Liver (tissue), 9 donors: ENCODE measurements around the gene NOL9. TPM values are rescaled to one million over a fixed set of nuclear protein-coding genes. Genes with fewer than 3 reads are reported as not detected.

Experiments used
- DNase-seq: peaks from one replicate; pipeline ENCODE4 v3.0.0-alpha.2; 2017; ENCODE audit warnings: low spot score
- H3K27ac ChIP-seq, 2 donors: one replicate each; pipeline ENCODE4 v1.7.0; 2013; ENCODE audit warnings: inconsistent platforms in 2 of 2, low read length in 2 of 2, control low read depth in 1 of 2, low read depth in 1 of 2, mild to moderate bottlenecking in 1 of 2
- H3K27me3 ChIP-seq, 4 donors: one replicate each; pipeline versions ENCODE4 v1.6.1 to v1.7.0; 2013; ENCODE audit warnings: low read length in 3 of 4, inconsistent platforms in 1 of 4, mild to moderate bottlenecking in 1 of 4, moderate library complexity in 1 of 4; ENCODE audit not compliant: control insufficient read depth in 4 of 4, insufficient read depth in 4 of 4
- H3K36me3 ChIP-seq, 4 donors: one replicate each; pipeline versions ENCODE4 v1.6.1 to v1.7.0; 2013; ENCODE audit warnings: low read length in 3 of 4, mild to moderate bottlenecking in 3 of 4, low read depth in 1 of 4, moderate library complexity in 1 of 4; ENCODE audit not compliant: control insufficient read depth in 4 of 4, insufficient read depth in 3 of 4
- H3K4me1 ChIP-seq, 4 donors: one replicate each; pipeline versions ENCODE4 v1.6.1 to v1.7.0; 2013; ENCODE audit warnings: low read length in 3 of 4, mild to moderate bottlenecking in 3 of 4, moderate library complexity in 1 of 4; ENCODE audit not compliant: control insufficient read depth in 4 of 4, insufficient read depth in 4 of 4
- H3K4me3 ChIP-seq, 3 donors: one replicate each; pipeline versions ENCODE4 v1.6.1 to v1.7.0; 2013; ENCODE audit warnings: low read length in 3 of 3, control low read depth in 1 of 3, low read depth in 1 of 3, mild to moderate bottlenecking in 1 of 3
- H3K9ac ChIP-seq, 2 donors: one replicate each; pipeline ENCODE4 v1.7.0; 2013; ENCODE audit warnings: low read length in 2 of 2, mild to moderate bottlenecking in 2 of 2, moderate library complexity in 2 of 2, control low read depth in 1 of 2, low read depth in 1 of 2
- H3K9me3 ChIP-seq, 4 donors: one replicate each; pipeline versions ENCODE4 v1.6.1 to v1.7.0; 2013; ENCODE audit warnings: low read length in 3 of 4; ENCODE audit not compliant: control insufficient read depth in 4 of 4
- ATF3 ChIP-seq: IDR thresholded peaks from 2 replicates; pipeline ENCODE4 v1.6.1; 2016; ENCODE audit warnings: antibody characterized with exemption
- CTCF ChIP-seq: fragments of 150-350 bp; IDR thresholded peaks from 2 replicates; pipeline ENCODE4 v1.5.1; 2017; ENCODE audit warnings: improper control_type of control experiment, low read depth, low read length; ENCODE audit not compliant: missing input control
- FOXA1 ChIP-seq: IDR thresholded peaks from 2 replicates; pipeline ENCODE4 v1.6.1; 2016; ENCODE audit warnings: antibody characterized with exemption
- FOXA2 ChIP-seq: IDR thresholded peaks from 2 replicates; pipeline ENCODE4 v1.6.1; 2016; ENCODE audit warnings: antibody characterized with exemption
- GABPA ChIP-seq, 2 donors: IDR thresholded peaks in 1 of 2; conservative IDR thresholded peaks in 1 of 2; 2 replicates each; pipeline ENCODE4 v1.6.1; 2016; ENCODE audit warnings: antibody characterized with exemption in 2 of 2, mild to moderate bottlenecking in 1 of 2, moderate library complexity in 1 of 2
- HNF4A ChIP-seq, 2 donors: conservative IDR thresholded peaks; 2 replicates each; pipeline ENCODE4 v1.6.1; 2016; ENCODE audit warnings: antibody characterized with exemption in 2 of 2, mild to moderate bottlenecking in 2 of 2
- HNF4G ChIP-seq: IDR thresholded peaks from 2 replicates; pipeline ENCODE4 v1.6.1; 2016; ENCODE audit warnings: antibody characterized with exemption
- MAX ChIP-seq: IDR thresholded peaks from 2 replicates; pipeline ENCODE4 v1.6.1; 2016; ENCODE audit warnings: antibody characterized with exemption
- NR2F2 ChIP-seq: IDR thresholded peaks from 2 replicates; pipeline ENCODE4 v1.6.1; 2016; ENCODE audit warnings: antibody characterized with exemption
- REST ChIP-seq: IDR thresholded peaks from 2 replicates; pipeline ENCODE4 v1.6.1; 2016; ENCODE audit warnings: antibody characterized with exemption, mild to moderate bottlenecking
- RXRA ChIP-seq, 2 donors: IDR thresholded peaks; 2 replicates each; pipeline ENCODE4 v1.6.1; 2017 to 2018; ENCODE audit warnings: antibody characterized with exemption in 2 of 2, mild to moderate bottlenecking in 1 of 2
- SP1 ChIP-seq: IDR thresholded peaks from 2 replicates; pipeline ENCODE4 v1.6.1; 2018; ENCODE audit warnings: antibody characterized with exemption, mild to moderate bottlenecking
- TAF1 ChIP-seq: conservative IDR thresholded peaks from 2 replicates; pipeline ENCODE4 v1.6.1; 2016; ENCODE audit warnings: antibody characterized with exemption, mild to moderate bottlenecking
- YY1 ChIP-seq: IDR thresholded peaks from 2 replicates; pipeline ENCODE4 v1.6.1; 2016; ENCODE audit warnings: antibody characterized with exemption, mild to moderate bottlenecking
- WGBS: extraction: QIAGEN DNeasy Blood & Tissue Kit; methylation state at CpG from one replicate; pipeline ENCODE4 v1.1.7; 2013; 5-methylcytosine and 5-hydroxymethylcytosine counted together
- polyA plus RNA-seq, 2 donors: library from polyadenylated mRNA; stranded (reverse) in 1 of 2; unstranded in 1 of 2; fragments of 200-250 nt in 1 of 2; fragments of >200 nt in 1 of 2; fragmentation: Nextera tagmentation in 1 of 2; extraction: Ambion mirVana in 1 of 2; gene quantifications; one replicate each; pipeline versions ENCODE4 v1.2.1 to v1.2.3, GENCODE V29; 2013 to 2015
- total RNA-seq, 2 donors: library from RNA; depleted of rRNA; stranded (reverse); fragments of >200 nt; gene quantifications; one replicate each; pipeline ENCODE4 v1.2.3, GENCODE V29; 2014
- donor health status: healthy.
- donor health status: healthy.
- donor health status: healthy.
- donor health status: healthy.
- donor health status: healthy.

The NOL9 gene
- total and polyA plus RNA-seq, 4 donors = 2.1 to 15.1 (median 9.4) TPM

- no peaks in the 10 kb centered on the region for H3K36me3 ChIP-seq
- H3K4me3 ChIP-seq = no peak overlapping the region
- H3K4me1 ChIP-seq = peaks cover 6 to 29% (median 15%) of the 10 kb centered on the region in 4 donors
- WGBS = 81% methylated on average over 9 of the region's 9 CpGs
- H3K27ac ChIP-seq = no peak overlapping the region
- DNase-seq = no peak
- H3K9me3 ChIP-seq = no peaks in the 10 kb centered on the region
- no peak for TF ChIP-seq MAX
- TF ChIP-seq FOXA1 = no peak
- TF ChIP-seq GABPA (IDR thresholded peaks at IDR 0.05 in 1 of 2, conservative IDR thresholded peaks at IDR 0.05 in 1 of 2) = no peak
- TF ChIP-seq RXRA (IDR thresholded peaks at IDR 0.05) = no peak
- H3K9ac ChIP-seq = no peak overlapping the region
- no peaks in the 10 kb centered on the region for H3K27me3 ChIP-seq
Observed at GRCh38 chr1:6489383-6489765, 64.9 kb downstream of the NOL9 start.

- peaks cover 6 to 29% (median 15%) of the 10 kb centered on the region in 4 donors for H3K4me1 ChIP-seq
- H3K36me3 ChIP-seq = no peaks in the 10 kb centered on the region
- WGBS = 82% methylated on average over 13 of the region's 13 CpGs
- DNase-seq = no peak
- H3K27ac ChIP-seq = no peak overlapping the region
- H3K27me3 ChIP-seq = no peaks in the 10 kb centered on the region
- no peak overlapping the region for H3K9ac ChIP-seq
- H3K4me3 ChIP-seq = no peak overlapping the region
- H3K9me3 ChIP-seq = no peaks in the 10 kb centered on the region
- no peak for TF ChIP-seq MAX
- no peak for TF ChIP-seq CTCF
- TF ChIP-seq REST = no peak
- no peak for TF ChIP-seq SP1
- no peak for TF ChIP-seq YY1
- no peak for TF ChIP-seq HNF4G
- no peak for TF ChIP-seq NR2F2
- no peak for TF ChIP-seq TAF1
- TF ChIP-seq FOXA2 = no peak
- no peak for TF ChIP-seq GABPA (IDR thresholded peaks at IDR 0.05 in 1 of 2, conservative IDR thresholded peaks at IDR 0.05 in 1 of 2)
- TF ChIP-seq HNF4A (conservative IDR thresholded peaks at IDR 0.05) = no peak
- TF ChIP-seq ATF3 = no peak
- TF ChIP-seq RXRA (IDR thresholded peaks at IDR 0.05) = no peak
Observed at GRCh38 chr1:6488602-6489382, 65.5 kb downstream of the NOL9 start.
